GM06990 (cell line): ENCODE measurements around the gene ZNF488.

Experiments
- DNase-seq: peaks from one replicate; pipeline ENCODE4 v3.0.0-alpha.2; 2011; ENCODE audit not compliant: insufficient read length; ENCODE audit errors: extremely low read depth
- H3K27me3 ChIP-seq: replicated peaks from 2 replicates; pipeline ENCODE4 v1.6.0; 2011; ENCODE audit warnings: low read length; ENCODE audit not compliant: control insufficient read depth, insufficient read depth
- H3K36me3 ChIP-seq: 2 replicates; pipeline ENCODE4 v1.5.1; 2011; ENCODE audit warnings: low read length; ENCODE audit not compliant: control insufficient read depth, insufficient read depth
- H3K4me3 ChIP-seq: replicated peaks from 2 replicates; pipeline ENCODE4 v1.5.1; 2011; ENCODE audit warnings: low read depth, mild to moderate bottlenecking, control low read depth, low read length
- CTCF ChIP-seq: IDR thresholded peaks from 2 replicates; pipeline ENCODE4 v1.5.1; 2011; ENCODE audit warnings: low read length, control low read depth, mild to moderate bottlenecking, inconsistent platforms; ENCODE audit not compliant: insufficient read depth, poor library complexity, severe bottlenecking

ZNF488 gene

GRCh38 chr10:47384148-47384921 lies at the start of gene ZNF488:
Gene ZNF488 (minus strand): TSS chr10:47384293. CDS start chr10:47368829, 15,464 bp downstream.
- no peaks in the 10 kb centered on the region for H3K36me3 ChIP-seq
- TF ChIP-seq CTCF, result no peak
- H3K27me3 ChIP-seq, result peaks cover 5% of the 10 kb centered on the region
- H3K4me3 ChIP-seq, result peak within 1 kb of the TSS; percentile 61
- peak; percentile 73 for DNase-seq

DNA sequence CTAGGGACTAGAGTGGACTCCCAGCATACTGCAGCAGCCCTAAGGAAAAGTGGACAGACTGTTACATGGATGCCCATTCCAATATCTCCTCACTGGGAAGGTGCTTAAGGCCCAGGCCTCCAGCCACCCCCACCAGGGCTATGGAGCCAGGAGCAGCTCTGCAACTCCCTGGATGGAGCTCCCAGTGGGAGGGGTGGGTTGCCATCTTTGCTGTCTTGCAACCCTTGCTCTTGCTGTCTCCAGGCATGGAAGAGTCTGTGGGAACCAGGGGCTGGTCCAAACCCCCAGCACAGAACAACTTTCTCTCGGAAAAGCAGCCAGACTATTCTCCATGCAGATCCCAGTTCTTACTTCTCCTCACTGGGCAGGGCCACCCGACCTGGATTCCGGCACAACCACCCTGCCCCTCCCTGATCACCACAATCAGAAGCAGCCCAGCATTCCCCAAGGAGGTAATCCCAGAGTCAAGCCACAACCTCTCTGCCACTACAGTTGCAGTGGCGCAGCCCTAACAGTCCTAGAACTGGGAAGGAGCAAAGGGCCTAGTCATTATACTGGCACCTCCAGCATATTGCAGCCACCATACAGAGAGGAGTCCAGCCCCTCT lies 41.8 kb upstream of the ZNF488 start:
- DNase-seq, result no peak
- Histone ChIP-seq H3K36me3 (no peaks in the 10 kb centered on the region), H3K27me3 (no peaks in the 10 kb centered on the region), H3K4me3 (no peak overlapping the region)
- TF ChIP-seq CTCF, result no peak

DNA sequence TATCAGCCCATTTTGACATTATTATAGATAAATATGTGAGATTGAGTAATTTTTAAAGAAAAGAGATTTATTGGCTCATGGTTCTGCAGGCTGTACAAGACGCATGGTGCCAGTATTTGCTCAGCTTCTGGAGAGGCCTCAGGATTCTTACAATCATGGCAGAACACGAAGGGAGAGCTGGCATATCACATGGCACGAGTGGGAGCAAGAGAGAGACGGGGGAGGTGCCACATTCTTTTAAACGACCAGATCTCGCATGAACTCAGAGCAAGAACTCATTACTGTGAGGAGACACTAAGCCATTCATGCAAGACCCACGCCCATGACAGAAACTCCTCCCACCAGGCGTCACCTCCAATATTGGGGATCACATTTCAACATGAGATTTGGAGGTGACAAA lies 40.1 kb upstream of the ZNF488 start:
- no peaks in the 10 kb centered on the region for H3K36me3 ChIP-seq
- no peaks in the 10 kb centered on the region for H3K27me3 ChIP-seq
- H3K4me3 ChIP-seq, result no peak overlapping the region
- no peak for DNase-seq
- no peak for TF ChIP-seq CTCF

GRCh38 chr10:47423476-47423875 lies 39.4 kb upstream of the ZNF488 start:
- no peak for TF ChIP-seq CTCF
- DNase-seq, result no peak

GRCh38 chr10:47421057-47421952 lies 37.2 kb upstream of the ZNF488 start:
- Histone ChIP-seq H3K36me3 (no peaks in the 10 kb centered on the region), H3K4me3 (no peak overlapping the region), H3K27me3 (no peaks in the 10 kb centered on the region; the same call in 1 of the 2 replicates)
- DNase-seq, result no peak
- TF ChIP-seq CTCF, result no peak

More at GRCh38 chr10:47423476-47423875, 39.4 kb upstream of the ZNF488 start:
- Histone ChIP-seq H3K36me3 (no peaks in the 10 kb centered on the region), H3K27me3 (no peaks in the 10 kb centered on the region), H3K4me3 (no peak overlapping the region)
